Activated CD4-positive, alpha-beta T cell treated with anti-CD3 and anti-CD28 coated beads, Interleukin-2, amount 50 U/mL, for 24 hours (primary cell): ENCODE measurements around the gene KLHDC8B.
"Not testable (repeated sequence)": the region's sequence is repeated elsewhere in the genome, so short reads cannot be mapped to it uniquely, and the experiment has no call there.

ENCODE experiments used
- DNase-seq, 2 donors: peaks; one replicate each; pipeline ENCODE4 v3.0.0-alpha.2; 2020; ENCODE audit warnings: low read depth in 1 of 2, low spot score in 1 of 2

Gene KLHDC8B

GRCh38 chr3:49181351-49181750, 10.0 kb downstream of the KLHDC8B start:
- DNase-seq, result no peak

GRCh38 chr3:49182682-49183081, 11.3 kb downstream of the KLHDC8B start:
- no peak for DNase-seq

GRCh38 chr3:49183873-49184272, 12.5 kb downstream of the KLHDC8B start:
- DNase-seq, result no peak

GRCh38 chr3:49191741-49192140, 20.3 kb downstream of the KLHDC8B start:
- DNase-seq, result no peak

GRCh38 chr3:49198161-49198560, 26.8 kb downstream of the KLHDC8B start:
- DNase-seq, result no peak

- DNase-seq, result no peak
Measured at GRCh38 chr3:49198611-49199230, 27.3 kb downstream of the KLHDC8B start.

- no peak for DNase-seq
Measured at GRCh38 chr3:49199239-49199899, 28.0 kb downstream of the KLHDC8B start.

GRCh38 chr3:49199900-49200281, 28.5 kb downstream of the KLHDC8B start:
- no peak for DNase-seq

- DNase-seq, result no peak
Measured at GRCh38 chr3:49213541-49213943, 42.1 kb downstream of the KLHDC8B start.

GRCh38 chr3:49213998-49214397, 42.6 kb downstream of the KLHDC8B start:
- no peak for DNase-seq

GRCh38 chr3:49216687-49217086, 45.3 kb downstream of the KLHDC8B start:
- not testable (repeated sequence) for DNase-seq

GRCh38 chr3:49217108-49217507, 45.7 kb downstream of the KLHDC8B start:
- DNase-seq, result not testable (repeated sequence)

- no peak for DNase-seq
Measured at GRCh38 chr3:49217688-49218470, 46.5 kb downstream of the KLHDC8B start.

GRCh38 chr3:49218471-49218989, 47.1 kb downstream of the KLHDC8B start:
- not testable (repeated sequence) for DNase-seq

- no peak for DNase-seq
Measured at GRCh38 chr3:49219132-49219531, 47.7 kb downstream of the KLHDC8B start.

GRCh38 chr3:49220985-49221563, 49.7 kb downstream of the KLHDC8B start:
- not testable (repeated sequence) for DNase-seq

- DNase-seq, result no peak
Measured at GRCh38 chr3:49222002-49222401, 50.6 kb downstream of the KLHDC8B start.
